ENCODE results near the gene ZAR1L. TPM values are rescaled to one million over a fixed set of nuclear protein-coding genes. Genes with fewer than 3 reads are reported as not detected.

ZAR1L gene
- total and polyA plus RNA-seq, 11 donors = not detected

DNA sequence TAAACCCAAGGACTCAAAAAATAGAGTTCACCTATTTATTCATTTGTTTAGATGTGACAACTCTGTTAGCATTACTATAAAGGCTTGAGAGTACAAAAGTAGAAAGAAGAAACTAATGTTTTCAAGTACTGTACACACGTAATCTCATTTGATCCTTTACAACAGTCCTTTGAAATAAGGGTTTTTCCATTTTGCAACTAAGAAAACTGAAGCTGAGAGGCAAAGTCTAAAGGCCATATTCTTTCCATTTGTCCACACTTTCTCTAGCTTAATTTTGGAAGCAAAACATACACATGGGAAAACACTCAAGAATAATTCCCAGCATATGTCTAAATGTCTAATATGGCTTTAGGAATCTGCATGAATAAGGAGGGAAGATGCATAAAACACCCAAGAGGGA lies 34.1 kb downstream of the ZAR1L start:
- Histone ChIP-seq H3K27ac (no peak overlapping the region), H3K36me3 (peaks cover 0 to 79% (median 60%) of the 10 kb centered on the region in 9 donors), H3K27me3 (no peaks in the 10 kb centered on the region), H3K4me1 (peaks cover 6 to 43% (median 20%) of the 10 kb centered on the region in 12 donors), H3K9me3 (no peaks in the 10 kb centered on the region), H3K4me3 (no peak overlapping the region)
- DNase-seq (no peak), ATAC-seq (no peak)
- intact Hi-C loops (cut with DNase I) = no loop called here
- no peak for TF ChIP-seq POLR2A (IDR thresholded peaks at IDR 0.05)
- TF ChIP-seq, protein P1, sequence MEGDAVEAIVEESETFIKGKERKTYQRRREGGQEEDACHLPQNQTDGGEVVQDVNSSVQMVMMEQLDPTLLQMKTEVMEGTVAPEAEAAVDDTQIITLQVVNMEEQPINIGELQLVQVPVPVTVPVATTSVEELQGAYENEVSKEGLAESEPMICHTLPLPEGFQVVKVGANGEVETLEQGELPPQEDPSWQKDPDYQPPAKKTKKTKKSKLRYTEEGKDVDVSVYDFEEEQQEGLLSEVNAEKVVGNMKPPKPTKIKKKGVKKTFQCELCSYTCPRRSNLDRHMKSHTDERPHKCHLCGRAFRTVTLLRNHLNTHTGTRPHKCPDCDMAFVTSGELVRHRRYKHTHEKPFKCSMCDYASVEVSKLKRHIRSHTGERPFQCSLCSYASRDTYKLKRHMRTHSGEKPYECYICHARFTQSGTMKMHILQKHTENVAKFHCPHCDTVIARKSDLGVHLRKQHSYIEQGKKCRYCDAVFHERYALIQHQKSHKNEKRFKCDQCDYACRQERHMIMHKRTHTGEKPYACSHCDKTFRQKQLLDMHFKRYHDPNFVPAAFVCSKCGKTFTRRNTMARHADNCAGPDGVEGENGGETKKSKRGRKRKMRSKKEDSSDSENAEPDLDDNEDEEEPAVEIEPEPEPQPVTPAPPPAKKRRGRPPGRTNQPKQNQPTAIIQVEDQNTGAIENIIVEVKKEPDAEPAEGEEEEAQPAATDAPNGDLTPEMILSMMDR (IDR thresholded peaks at IDR 0.05) = no peak
- 86 to 93% (median 88%) methylated on average over 1 of the region's 1 CpG for WGBS, 4 donors

DNA sequence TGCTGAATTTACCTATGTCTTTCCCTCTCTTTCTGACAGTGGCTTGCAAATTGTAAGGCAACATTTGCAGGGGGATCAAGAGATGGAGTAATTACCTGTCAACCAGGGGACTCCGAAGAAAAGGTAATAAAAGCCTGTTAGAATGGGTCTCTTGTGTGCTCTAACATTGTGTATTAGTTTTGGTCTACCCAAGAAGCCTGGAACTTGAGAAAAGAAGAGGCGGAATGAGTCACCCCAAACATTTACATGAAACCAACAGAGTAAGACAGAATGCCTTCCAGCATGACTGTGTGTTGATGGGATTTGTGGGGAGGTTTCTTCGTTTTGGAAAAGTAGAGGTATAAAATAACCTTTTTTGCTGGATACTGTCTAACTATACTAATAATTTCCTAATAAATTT lies 36.7 kb downstream of the ZAR1L start:
- H3K4me1 ChIP-seq = peaks cover 0 to 16% (median 0%) of the 10 kb centered on the region in 12 donors
- no peak for DNase-seq
- no peak for ATAC-seq
- intact Hi-C loops (cut with DNase I) = no loop called here
- no peak overlapping the region for H3K4me3 ChIP-seq
- TF ChIP-seq POLR2A (IDR thresholded peaks at IDR 0.05) = no peak
- TF ChIP-seq, protein P1 (IDR thresholded peaks at IDR 0.05) = no peak
- H3K27me3 ChIP-seq = no peaks in the 10 kb centered on the region
- no peaks in the 10 kb centered on the region for H3K9me3 ChIP-seq
- H3K27ac ChIP-seq = no peak overlapping the region
- WGBS, 4 donors = 93 to 97% (median 97%) methylated on average over 3 of the region's 3 CpGs
- peaks cover 0 to 100% (median 81%) of the 10 kb centered on the region in 9 donors for H3K36me3 ChIP-seq

DNA sequence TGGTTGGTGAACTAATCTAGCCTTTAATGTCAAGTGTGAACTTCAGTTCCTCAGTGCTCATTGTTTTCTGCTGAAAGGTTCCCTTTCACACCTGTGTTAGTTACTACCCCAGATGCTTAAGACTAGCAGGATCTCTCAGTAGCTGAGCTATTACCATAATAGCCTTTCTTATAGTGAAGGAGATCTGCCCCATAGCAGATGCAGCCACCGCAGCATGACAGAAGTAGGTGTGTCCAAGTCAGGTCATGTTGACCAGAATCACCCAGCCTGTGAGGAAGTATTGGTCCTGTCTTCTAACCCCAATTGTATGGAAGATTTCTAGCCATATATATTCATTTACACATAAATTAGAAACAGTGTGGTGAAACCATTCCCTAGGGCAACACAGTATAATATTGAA lies 37.3 kb downstream of the ZAR1L start:
- H3K27ac ChIP-seq = no peak overlapping the region
- no peak for DNase-seq

DNA sequence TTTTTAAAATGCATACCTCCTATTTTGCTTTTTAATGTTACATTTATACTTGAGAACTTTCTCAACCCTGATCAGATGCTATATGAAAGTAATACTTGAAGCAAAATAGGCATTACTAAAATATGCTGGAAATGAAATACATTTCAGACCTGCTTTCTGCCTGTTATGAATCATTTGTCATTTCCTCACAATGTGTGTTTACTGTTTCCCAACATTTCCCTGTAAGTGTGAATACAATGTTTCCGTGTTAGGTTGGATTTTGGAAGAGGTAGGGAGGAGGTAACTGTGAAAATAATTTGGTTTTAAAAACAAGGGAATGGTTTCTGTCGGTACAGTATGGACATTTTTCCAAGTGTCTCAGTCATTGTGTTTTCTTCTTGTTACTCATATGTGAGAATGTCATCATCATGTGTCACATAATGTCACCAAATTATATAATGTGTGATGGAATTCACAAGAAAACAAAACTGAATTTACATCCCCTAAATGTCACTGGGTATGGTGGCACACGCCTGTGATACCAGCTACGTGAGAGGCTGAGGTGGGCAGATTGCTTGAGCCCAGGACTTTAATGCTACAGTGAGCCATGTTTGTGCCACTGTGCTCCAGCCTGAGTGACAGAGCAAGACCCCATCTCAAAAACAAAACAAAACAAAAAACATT lies 43.0 kb downstream of the ZAR1L start:
- 67 to 87% (median 78%) methylated on average over 4 of the region's 4 CpGs for WGBS, 4 donors
- H3K9me3 ChIP-seq = no peaks in the 10 kb centered on the region
- intact Hi-C loops (cut with DNase I) = no loop called here
- no peak overlapping the region for H3K4me3 ChIP-seq
- ATAC-seq (peak in 1 of 4 donors; percentile 38), DNase-seq (no peak)
- no peak for TF ChIP-seq POLR2A (IDR thresholded peaks at IDR 0.05)
- TF ChIP-seq, protein P1 (IDR thresholded peaks at IDR 0.05) = no peak
- H3K36me3 ChIP-seq = peaks cover 0 to 96% (median 68%) of the 10 kb centered on the region in 9 donors
- peaks cover 0 to 15% (median 0%) of the 10 kb centered on the region in 12 donors for H3K4me1 ChIP-seq
- H3K27ac ChIP-seq = peak overlapping the region in 7 of 12 donors; percentile 2 to 49 (median 20)
- no peaks in the 10 kb centered on the region for H3K27me3 ChIP-seq

More for the DNA sequence above, 37.3 kb downstream of the ZAR1L start:
- ATAC-seq = no peak
- no peaks in the 10 kb centered on the region for H3K27me3 ChIP-seq
- H3K4me1 ChIP-seq = peaks cover 0 to 14% (median 0%) of the 10 kb centered on the region in 12 donors
- H3K4me3 ChIP-seq = no peak overlapping the region
- no peaks in the 10 kb centered on the region for H3K9me3 ChIP-seq
- intact Hi-C loops (cut with DNase I) = no loop called here
- TF ChIP-seq POLR2A (IDR thresholded peaks at IDR 0.05) = no peak
- TF ChIP-seq, protein P1 (IDR thresholded peaks at IDR 0.05) = no peak
- H3K36me3 ChIP-seq = peaks cover 0 to 97% (median 82%) of the 10 kb centered on the region in 9 donors
- 48 to 99% (median 78%) methylated on average over 1 of the region's 1 CpG for WGBS, 4 donors
